Activated B cell treated with CpG ODN at 0.5 μM for 24 hours (primary cell): Measurements from ENCODE around the gene TNS2. TPM values are rescaled to one million over a fixed set of nuclear protein-coding genes. Genes with fewer than 3 reads are reported as not detected.

Source experiments
- ATAC-seq: fragments of 200-7000 bp; cut with Tn5 transposase; one replicate; pipeline ENCODE4 v1.10.0; 2021; ENCODE audit warnings: low read depth, mild to moderate bottlenecking, moderate library complexity
- CTCF ChIA-PET: fragments of 350-600 bp; sonication (Branson Sonifier 250); formaldehyde crosslinking; loops from one replicate; lab custom pipeline; 2021; ENCODE audit warnings: antibody characterized with exemption; lab: Charles Lee
- POLR2A ChIA-PET: fragments of 350-600 bp; sonication (Branson Sonifier 250); formaldehyde crosslinking; loops from one replicate; lab custom pipeline; 2021; ENCODE audit warnings: antibody characterized with exemption; lab: Charles Lee
- DNase-seq: peaks from one replicate; pipeline ENCODE4 v3.0.0; 2022
- H3K27ac Mint-ChIP-seq: one replicate; pipeline ENCODE4 v1.8.0; 2020; ENCODE audit warnings: mixed read lengths
- H3K27me3 Mint-ChIP-seq: one replicate; pipeline ENCODE4 v1.8.0; 2021; ENCODE audit warnings: mixed read lengths
- H3K36me3 Mint-ChIP-seq: one replicate; pipeline ENCODE4 v1.8.0; 2021; ENCODE audit warnings: low read depth, mixed read lengths
- H3K4me1 Mint-ChIP-seq: one replicate; pipeline ENCODE4 v1.8.0; 2021; ENCODE audit warnings: mixed read lengths
- H3K4me3 Mint-ChIP-seq: one replicate; pipeline ENCODE4 v1.8.0; 2020; ENCODE audit warnings: mild to moderate bottlenecking, mixed read lengths
- H3K9me3 Mint-ChIP-seq: one replicate; pipeline ENCODE4 v1.8.0; 2020; ENCODE audit warnings: mixed read lengths
- CTCF ChIP-seq: fragments of 200-600 bp; IDR thresholded peaks from one replicate; pipeline ENCODE4 v1.8.0; 2022; ENCODE audit warnings: antibody characterized with exemption, mild to moderate bottlenecking
- intact Hi-C: fragments of 100-400 bp; cut with micrococcal nuclease; formaldehyde crosslinking; loops from one replicate; pipeline ENCODE4 v1.15.1; 2024
- total RNA-seq: library from RNA; stranded (reverse); gene quantifications from 2 replicates; pipeline ENCODE4 v1.2.3, GENCODE V29; 2022

The TNS2 gene
- total RNA-seq, 1 donor from 2014 or later: 1.5 TPM

DNA sequence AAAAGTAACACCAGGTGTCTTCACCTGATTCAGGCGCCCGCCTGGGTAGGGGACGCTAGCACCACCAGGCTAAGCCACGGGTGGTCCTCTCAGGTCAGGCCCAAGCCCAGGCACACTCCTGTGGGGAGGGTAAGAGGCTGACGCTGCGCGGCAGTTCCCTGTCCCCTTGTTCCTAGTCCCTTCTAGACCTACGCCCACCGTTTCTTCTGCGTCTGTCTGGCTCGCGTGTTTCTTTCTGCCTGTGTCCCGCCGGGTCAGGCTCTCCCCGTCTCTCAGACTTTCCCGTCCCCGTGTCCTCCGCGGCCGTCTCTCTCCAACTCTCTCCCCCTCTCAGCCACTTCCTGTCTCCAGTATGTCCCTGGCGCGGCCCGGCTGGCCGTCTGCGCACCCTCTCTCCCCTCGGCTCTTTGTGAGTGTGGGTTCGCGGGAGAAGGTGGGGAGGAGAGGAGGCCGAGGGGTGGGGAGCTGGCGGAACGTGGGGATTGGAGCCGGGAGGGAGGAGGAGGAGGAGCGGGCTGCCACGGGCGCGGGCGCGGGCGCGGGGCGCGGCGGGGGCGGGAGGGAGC lies 3.1 kb upstream of the TNS2 start:
- ChIA-PET POLR2A (interaction anchor here (2.1 kb wide), 2 partner anchors 33 to 40 kb away, joined by 11 to 19 read pairs; partner anchors contain the start of genes EIF4B and SPRYD3), CTCF (interaction anchor here (1.1 to 1.4 kb wide), 2 partner anchors 14 to 33 kb away, joined by 3 to 4 read pairs; partner anchors contain the start of gene SPRYD3)
- Mint-ChIP-seq H3K27ac (peak overlapping the region; percentile 80), H3K27me3 (no peaks in the 10 kb centered on the region), H3K9me3 (no peaks in the 10 kb centered on the region), H3K36me3 (peaks cover 16% of the 10 kb centered on the region), H3K4me1 (peaks cover 10% of the 10 kb centered on the region), H3K4me3 (peak overlapping the region; percentile 94)
- ATAC-seq (peak; percentile 26), DNase-seq (peak; percentile 44)
- intact Hi-C loops: loop anchor here (2.0 to 10.0 kb wide), 2 partner anchors 40 to 458 kb away; partner anchors contain the start of genes EIF4B, NPFF and TARBP2
- no peak for TF ChIP-seq CTCF

DNA sequence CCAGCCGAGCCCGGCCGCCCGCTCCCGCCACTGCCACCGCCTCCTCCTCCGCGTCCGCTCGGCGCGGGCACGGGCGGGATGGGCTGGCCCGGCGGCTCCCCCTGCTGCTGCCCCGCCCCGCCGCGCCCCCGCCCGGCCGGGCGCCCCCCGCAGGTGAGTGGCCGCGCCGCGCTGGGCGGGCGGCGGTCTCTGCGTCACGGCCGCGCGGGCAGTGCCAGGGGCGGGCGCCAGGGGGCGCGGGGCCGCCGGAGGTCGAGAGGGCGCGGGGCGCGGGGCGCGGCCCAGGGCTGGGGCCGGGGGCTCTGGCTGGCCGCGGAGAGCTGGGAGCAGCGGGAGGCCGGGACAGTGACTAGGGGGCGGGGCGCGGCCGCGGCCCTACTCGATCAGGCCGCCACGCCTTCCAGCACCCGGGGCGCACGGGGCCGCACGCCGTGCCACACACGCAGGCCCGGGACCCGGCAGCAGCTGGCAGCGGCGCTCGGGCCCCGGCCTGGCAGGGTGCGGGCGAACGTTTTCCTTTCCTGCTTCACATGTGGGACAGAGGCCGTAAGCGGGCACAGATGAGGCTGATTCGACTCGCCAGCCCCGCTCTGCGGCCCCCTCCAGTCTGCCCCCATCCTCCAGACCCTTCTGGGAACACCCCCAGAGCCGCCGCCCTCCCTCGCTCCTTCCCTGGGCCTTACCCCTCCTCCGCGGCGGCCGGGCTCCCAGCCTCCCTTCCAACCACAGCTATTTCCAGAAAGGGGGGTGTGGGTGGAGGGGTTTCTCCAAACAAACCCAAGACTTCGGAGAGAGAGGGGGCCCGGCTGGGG lies 2.4 kb upstream of the TNS2 start:
- POLR2A ChIA-PET: interaction anchor here (1.2 to 2.1 kb wide), 3 partner anchors 8 to 41 kb away, joined by 4 to 19 read pairs (median 11); partner anchors contain the start of genes EIF4B and SPRYD3
- CTCF ChIA-PET: interaction anchor here (1.1 to 1.4 kb wide), 3 partner anchors 13 to 32 kb away, joined by 3 to 5 read pairs (median 4); partner anchors contain the start of gene SPRYD3
- Mint-ChIP-seq H3K27ac (peak overlapping the region; percentile 24), H3K4me3 (peak overlapping the region; percentile 64), H3K36me3 (peaks cover 10% of the 10 kb centered on the region), H3K4me1 (peaks cover 10% of the 10 kb centered on the region), H3K27me3 (no peaks in the 10 kb centered on the region), H3K9me3 (no peaks in the 10 kb centered on the region)
- intact Hi-C loops: loop anchor here (2.0 to 10.0 kb wide), 2 partner anchors 41 to 457 kb away; partner anchors contain the start of genes EIF4B, NPFF and TARBP2
- ATAC-seq: peak; percentile 86
- no peak for TF ChIP-seq CTCF
- DNase-seq: peak; percentile 80

- ChIA-PET CTCF (interaction anchor here (1.1 to 1.4 kb wide), 4 partner anchors 13 to 297 kb away, joined by 3 to 5 read pairs (median 4); partner anchors contain the start of gene SPRYD3), POLR2A (interaction anchor here (1.2 to 2.1 kb wide), 3 partner anchors 9 to 42 kb away, joined by 4 to 19 read pairs (median 11); partner anchors contain the start of genes EIF4B and SPRYD3)
- ATAC-seq (no peak), DNase-seq (no peak)
- peak overlapping the region; percentile 24 for H3K27ac Mint-ChIP-seq
- H3K36me3 Mint-ChIP-seq: peaks cover 3% of the 10 kb centered on the region
- TF ChIP-seq CTCF: no peak
- H3K4me3 Mint-ChIP-seq: peak overlapping the region; percentile 64
- intact Hi-C loops: loop anchor here (10.0 kb wide), 1 partner anchor 457 kb away; the partner anchor contains the start of genes NPFF and TARBP2
- no peaks in the 10 kb centered on the region for H3K9me3 Mint-ChIP-seq
- H3K4me1 Mint-ChIP-seq: peaks cover 10% of the 10 kb centered on the region
- no peaks in the 10 kb centered on the region for H3K27me3 Mint-ChIP-seq
These were observed 1.7 kb upstream of the TNS2 start for GRCh38 chr12:53048033-53048779.

- CTCF ChIA-PET: interaction anchor here (1.1 kb wide), 1 partner anchor 296 kb away, joined by 3 read pairs; no protein-coding TSS in a partner anchor
- H3K9me3 Mint-ChIP-seq: no peaks in the 10 kb centered on the region
- no peak for ATAC-seq
- POLR2A ChIA-PET: interaction anchor here (2.1 kb wide), 1 partner anchor 42 kb away, joined by 19 read pairs; the partner anchor contains the start of gene EIF4B
- no peak for DNase-seq
- no peak overlapping the region for H3K27ac Mint-ChIP-seq
- intact Hi-C loops: loop anchor here (10.0 kb wide), 1 partner anchor 456 kb away; the partner anchor contains the start of genes NPFF and TARBP2
- peaks cover 3% of the 10 kb centered on the region for H3K36me3 Mint-ChIP-seq
- no peaks in the 10 kb centered on the region for H3K27me3 Mint-ChIP-seq
- no peak overlapping the region for H3K4me3 Mint-ChIP-seq
- H3K4me1 Mint-ChIP-seq: peaks cover 15% of the 10 kb centered on the region
- no peak for TF ChIP-seq CTCF
These were observed 974 bp upstream of the TNS2 start for GRCh38 chr12:53048780-53049401.
